Tibial artery (tissue), 4 donors: ENCODE data around the gene UBE2F.

Experiments used
- DNase-seq, 2 donors: peaks; one replicate each; pipeline ENCODE4 v3.0.0-alpha.2; 2019
- H3K27ac ChIP-seq, 2 donors: fragments of 200-600 bp; sonication (generic) in 1 of 2; 1 replicate in 1 of 2; 2 replicates in 1 of 2; pipeline ENCODE4 v1.5.1; 2018 to 2019; ENCODE audit warnings: mild to moderate bottlenecking in 1 of 2
- H3K27me3 ChIP-seq, 2 donors: fragments of 200-600 bp; sonication (generic) in 1 of 2; one replicate each; pipeline versions ENCODE4 v1.5.1 to v1.6.0; 2016 to 2019
- H3K36me3 ChIP-seq, 3 donors: fragments of 200-600 bp; sonication (generic) in 2 of 3; one replicate each; pipeline ENCODE4 v1.5.1; 2016 to 2019; ENCODE audit warnings: mild to moderate bottlenecking in 2 of 3
- H3K4me1 ChIP-seq, 4 donors: fragments of 200-600 bp; sonication (generic) in 2 of 4; 1 replicate in 3 of 4; 2 replicates in 1 of 4; pipeline ENCODE4 v1.5.1; 2016 to 2019
- H3K4me3 ChIP-seq, 2 donors: fragments of 200-600 bp; sonication (generic) in 1 of 2; 1 replicate in 1 of 2; 2 replicates in 1 of 2; pipeline ENCODE4 v1.5.1; 2018 to 2019; ENCODE audit warnings: mild to moderate bottlenecking in 2 of 2
- H3K9me3 ChIP-seq, 3 donors: fragments of 200-600 bp; sonication (generic) in 1 of 3; one replicate each; pipeline ENCODE4 v1.5.1; 2016 to 2019
- CTCF ChIP-seq, 2 experiments: fragments of 200-600 bp in 1 of 2; fragments of 450-650 bp in 1 of 2; IDR thresholded peaks; one replicate each; pipeline ENCODE4 v1.5.1; 2017 to 2019; ENCODE audit warnings: antibody characterized with exemption in 2 of 2, mild to moderate bottlenecking in 1 of 2, moderate library complexity in 1 of 2
- intact Hi-C: fragments of 100-400 bp; cut with DNase I; formaldehyde crosslinking; loops from one replicate; pipeline ENCODE4 v1.15.0; 2023; ENCODE audit warnings: low total_unique reads

UBE2F gene

DNA sequence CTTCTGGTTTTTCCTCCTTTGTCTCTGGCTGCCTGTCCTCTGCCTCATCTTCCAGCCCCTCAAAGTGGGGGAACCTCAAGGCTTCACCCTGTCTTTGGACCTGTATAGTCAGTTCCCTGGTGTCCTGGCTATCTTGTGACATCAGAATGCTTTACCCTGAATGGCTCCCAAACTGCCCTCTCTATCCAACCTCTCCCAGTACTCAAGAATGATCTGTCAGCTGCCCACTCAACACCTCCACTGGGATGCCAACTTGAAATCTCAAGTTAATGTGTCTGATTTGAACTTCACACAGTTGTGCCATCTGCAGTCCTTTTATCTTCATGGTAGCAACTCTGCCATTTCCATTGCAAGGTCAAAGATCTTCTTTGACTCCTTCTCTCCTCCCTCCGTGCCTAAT is 43.8 kb downstream of the UBE2F start:
- no peak for TF ChIP-seq CTCF (IDR thresholded peaks at IDR 0.05)
- Histone ChIP-seq H3K4me3 (no peak overlapping the region), H3K36me3 (peaks cover 0 to 10% (median 0%) of the 10 kb centered on the region in 3 donors), H3K4me1 (no peaks in the 10 kb centered on the region), H3K27ac (no peak overlapping the region), H3K27me3 (no peaks in the 10 kb centered on the region), H3K9me3 (no peaks in the 10 kb centered on the region)
- intact Hi-C loops, result no loop called here
- no peak for DNase-seq

- DNase-seq, result no peak
- H3K27ac ChIP-seq, result no peak overlapping the region
- no peaks in the 10 kb centered on the region for H3K4me1 ChIP-seq
- H3K9me3 ChIP-seq, result no peaks in the 10 kb centered on the region
- H3K4me3 ChIP-seq, result no peak overlapping the region
- TF ChIP-seq CTCF (IDR thresholded peaks at IDR 0.05), result no peak
- intact Hi-C loops, result no loop called here
- H3K36me3 ChIP-seq, result peaks cover 0 to 23% (median 10%) of the 10 kb centered on the region in 3 donors
- H3K27me3 ChIP-seq, result no peaks in the 10 kb centered on the region
These were observed 47.0 kb downstream of the UBE2F start for GRCh38 chr2:238013806-238014205.

- no peak overlapping the region for H3K4me3 ChIP-seq
- no peaks in the 10 kb centered on the region for H3K9me3 ChIP-seq
- no peaks in the 10 kb centered on the region for H3K27me3 ChIP-seq
- TF ChIP-seq CTCF (IDR thresholded peaks at IDR 0.05), result no peak
- intact Hi-C loops, result no loop called here
- H3K27ac ChIP-seq, result no peak overlapping the region
- no peak for DNase-seq
- peaks cover 0 to 27% (median 10%) of the 10 kb centered on the region in 3 donors for H3K36me3 ChIP-seq
- no peaks in the 10 kb centered on the region for H3K4me1 ChIP-seq
These were observed 48.9 kb downstream of the UBE2F start for GRCh38 chr2:238015705-238016104.

DNA sequence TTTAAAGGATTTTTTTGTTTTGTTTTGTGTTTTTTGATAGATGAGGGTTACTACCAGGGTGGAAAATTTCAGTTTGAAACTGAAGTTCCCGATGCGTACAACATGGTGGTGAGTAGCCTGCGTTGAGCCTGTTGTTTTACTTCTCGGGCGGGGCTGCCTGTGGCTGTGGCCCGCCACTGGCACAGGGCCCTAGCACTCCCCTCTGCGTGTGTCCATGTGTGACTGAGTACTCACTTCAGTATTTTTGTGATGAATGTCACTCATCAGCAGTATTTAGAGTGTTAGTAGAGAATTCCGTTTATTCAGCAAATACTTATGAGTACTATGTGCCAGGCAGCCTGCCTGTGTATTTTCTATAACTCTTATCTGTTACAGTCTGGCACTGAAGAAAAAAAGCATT is 49.7 kb downstream of the UBE2F start:
- Histone ChIP-seq H3K27me3 (no peaks in the 10 kb centered on the region), H3K9me3 (no peaks in the 10 kb centered on the region), H3K4me1 (no peaks in the 10 kb centered on the region), H3K27ac (no peak overlapping the region), H3K4me3 (no peak overlapping the region), H3K36me3 (peaks cover 0 to 27% (median 18%) of the 10 kb centered on the region in 3 donors)
- intact Hi-C loops, result no loop called here
- TF ChIP-seq CTCF (IDR thresholded peaks at IDR 0.05), result no peak
- DNase-seq, result no peak

DNA sequence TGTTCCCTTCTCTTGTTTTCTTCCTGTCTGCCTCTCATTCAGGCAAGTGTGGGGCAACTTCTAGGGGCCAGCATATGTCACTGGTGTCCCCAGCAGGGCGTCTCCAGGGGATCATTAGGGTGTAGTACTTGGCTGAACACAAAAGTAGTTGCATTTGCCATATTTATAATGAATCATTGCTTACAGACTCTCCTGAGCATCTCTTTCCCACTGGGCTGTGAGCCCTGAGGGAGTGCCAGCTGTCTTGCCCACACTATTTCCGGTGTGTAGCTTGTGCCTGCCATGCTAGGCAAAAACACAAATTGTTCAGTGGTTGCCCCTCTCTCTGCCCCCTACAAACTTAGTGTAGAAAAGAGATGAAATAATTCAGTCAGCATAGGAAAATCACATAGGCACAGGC is 53.1 kb downstream of the UBE2F start:
- no peak overlapping the region for H3K27ac ChIP-seq
- H3K4me3 ChIP-seq, result no peak overlapping the region
- H3K9me3 ChIP-seq, result no peaks in the 10 kb centered on the region
- no peak for TF ChIP-seq CTCF (IDR thresholded peaks at IDR 0.05)
- no peaks in the 10 kb centered on the region for H3K4me1 ChIP-seq
- peaks cover 0 to 21% (median 17%) of the 10 kb centered on the region in 3 donors for H3K36me3 ChIP-seq
- intact Hi-C loops, result no loop called here
- no peaks in the 10 kb centered on the region for H3K27me3 ChIP-seq
- no peak for DNase-seq

- H3K27ac ChIP-seq, result no peak overlapping the region
- intact Hi-C loops, result no loop called here
- no peaks in the 10 kb centered on the region for H3K9me3 ChIP-seq
- no peak for DNase-seq
- peaks cover 0 to 29% (median 18%) of the 10 kb centered on the region in 3 donors for H3K36me3 ChIP-seq
- no peaks in the 10 kb centered on the region for H3K4me1 ChIP-seq
- no peak for TF ChIP-seq CTCF (IDR thresholded peaks at IDR 0.05)
- no peaks in the 10 kb centered on the region for H3K27me3 ChIP-seq
- no peak overlapping the region for H3K4me3 ChIP-seq
These were observed 54.0 kb downstream of the UBE2F start for GRCh38 chr2:238020816-238021215.
